Colonic mucosa (tissue), 4 donors: ENCODE results near the gene RGL1. TPM values are rescaled to one million over a fixed set of nuclear protein-coding genes. Genes with fewer than 3 reads are reported as not detected.

ENCODE experiments used
- DNase-seq: peaks from one replicate; pipeline ENCODE4 v3.0.0-alpha.2; 2020
- H3K27ac ChIP-seq: fragments of 200-600 bp; one replicate; pipeline ENCODE4 v1.8.0; 2021
- H3K27me3 ChIP-seq: fragments of 200-600 bp; one replicate; pipeline ENCODE4 v1.8.0; 2021
- H3K36me3 ChIP-seq: fragments of 200-600 bp; one replicate; pipeline ENCODE4 v1.8.0; 2021
- H3K4me1 ChIP-seq: fragments of 200-600 bp; one replicate; pipeline ENCODE4 v1.8.0; 2021; ENCODE audit warnings: mild to moderate bottlenecking
- H3K4me3 ChIP-seq: fragments of 200-600 bp; one replicate; pipeline ENCODE4 v1.8.0; 2021
- H3K9ac ChIP-seq, 2 donors: one replicate each; pipeline ENCODE4 v1.7.0; 2013; ENCODE audit warnings: control low read depth in 2 of 2, low read depth in 2 of 2, low read length in 2 of 2
- H3K9me3 ChIP-seq: fragments of 200-600 bp; one replicate; pipeline ENCODE4 v1.8.0; 2021
- intact Hi-C: fragments of 100-400 bp; cut with DNase I; formaldehyde crosslinking; loops from one replicate; pipeline ENCODE4 v1.14.1; 2022
- total RNA-seq, 2 donors: library from RNA; stranded (reverse); fragmentation: NEBNext Ultra II Directional in 1 of 2; extraction: Animal tissue kit (Norgen Biotek cat#: 25700) in 1 of 2; gene quantifications; one replicate each; pipeline ENCODE4 v1.2.1, GENCODE V29; 2021
- TF ChIP-seq, protein P1 (sequence below): fragments of 200-600 bp; IDR thresholded peaks from one replicate; pipeline ENCODE4 v1.8.0; 2022; ENCODE audit warnings: antibody characterized with exemption, mild to moderate bottlenecking
- donor health status: healthy.
- donor health status: DM: no; HTN: no; CAD: no.
- donor health status: DM: no; HTN: no; CAD: no.

Gene RGL1
- total RNA-seq, 2 donors from 2014 or later, result 4.0 to 9.5 TPM

DNA sequence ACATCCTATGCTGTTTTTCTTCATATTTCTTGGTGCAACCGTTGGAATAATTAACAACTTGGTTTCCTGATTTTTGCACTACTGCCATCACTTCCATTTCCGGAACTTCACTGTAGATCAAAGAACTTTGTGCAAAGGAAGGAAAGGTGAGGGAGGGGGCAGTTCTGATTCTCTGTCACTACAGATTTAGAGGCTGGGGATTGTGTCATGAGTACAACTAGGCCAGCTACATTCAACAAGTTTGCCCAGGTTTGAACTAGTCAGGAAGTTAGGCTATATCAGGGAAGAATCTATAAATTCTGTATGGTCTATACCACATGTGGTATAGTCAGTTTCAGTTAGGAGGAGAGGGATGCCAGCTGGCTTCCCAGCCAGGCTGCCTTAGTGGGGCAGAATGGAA is 84.2 kb downstream of the RGL1 start:
- Histone ChIP-seq H3K36me3 (no peaks in the 10 kb centered on the region), H3K27me3 (no peaks in the 10 kb centered on the region), H3K9me3 (no peaks in the 10 kb centered on the region), H3K4me1 (no peaks in the 10 kb centered on the region), H3K27ac (no peak overlapping the region), H3K9ac (no peak overlapping the region), H3K4me3 (no peak overlapping the region)
- no peak for DNase-seq
- intact Hi-C loops, result no loop called here
- TF ChIP-seq, protein P1, sequence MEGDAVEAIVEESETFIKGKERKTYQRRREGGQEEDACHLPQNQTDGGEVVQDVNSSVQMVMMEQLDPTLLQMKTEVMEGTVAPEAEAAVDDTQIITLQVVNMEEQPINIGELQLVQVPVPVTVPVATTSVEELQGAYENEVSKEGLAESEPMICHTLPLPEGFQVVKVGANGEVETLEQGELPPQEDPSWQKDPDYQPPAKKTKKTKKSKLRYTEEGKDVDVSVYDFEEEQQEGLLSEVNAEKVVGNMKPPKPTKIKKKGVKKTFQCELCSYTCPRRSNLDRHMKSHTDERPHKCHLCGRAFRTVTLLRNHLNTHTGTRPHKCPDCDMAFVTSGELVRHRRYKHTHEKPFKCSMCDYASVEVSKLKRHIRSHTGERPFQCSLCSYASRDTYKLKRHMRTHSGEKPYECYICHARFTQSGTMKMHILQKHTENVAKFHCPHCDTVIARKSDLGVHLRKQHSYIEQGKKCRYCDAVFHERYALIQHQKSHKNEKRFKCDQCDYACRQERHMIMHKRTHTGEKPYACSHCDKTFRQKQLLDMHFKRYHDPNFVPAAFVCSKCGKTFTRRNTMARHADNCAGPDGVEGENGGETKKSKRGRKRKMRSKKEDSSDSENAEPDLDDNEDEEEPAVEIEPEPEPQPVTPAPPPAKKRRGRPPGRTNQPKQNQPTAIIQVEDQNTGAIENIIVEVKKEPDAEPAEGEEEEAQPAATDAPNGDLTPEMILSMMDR, result no peak

DNA sequence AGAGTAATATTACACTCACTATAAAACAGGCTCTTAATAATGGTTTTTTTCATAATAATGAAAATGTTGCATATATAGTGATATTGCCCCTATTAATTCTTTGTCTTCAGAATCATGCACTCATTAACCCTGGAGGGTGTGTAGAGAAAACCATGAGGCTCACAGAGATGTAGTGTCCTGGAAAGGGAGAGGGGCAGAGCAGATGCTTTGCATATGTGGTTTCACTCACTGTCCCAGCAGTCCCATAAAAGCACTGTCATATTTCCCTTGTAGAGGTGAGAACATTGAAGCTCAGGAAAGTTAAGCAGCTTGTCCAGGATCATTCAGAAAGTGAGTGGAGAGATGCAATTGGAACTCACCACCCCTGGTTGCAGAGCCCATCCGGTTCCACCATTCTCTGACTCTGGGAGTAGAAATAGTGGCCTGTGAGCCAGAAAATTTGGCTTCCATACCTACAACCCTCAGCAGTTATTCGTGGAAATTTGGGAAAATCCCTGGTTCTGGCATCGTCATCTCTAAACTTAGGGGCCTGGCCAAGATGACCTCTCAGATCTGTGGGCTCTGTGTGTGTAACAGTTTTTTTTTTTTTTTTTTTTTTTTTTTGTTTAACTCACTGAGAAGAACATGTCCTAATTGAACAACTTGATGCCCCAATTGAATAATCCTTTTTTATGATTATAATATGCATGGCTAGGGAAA is 86.4 kb downstream of the RGL1 start:
- Histone ChIP-seq H3K4me1 (no peaks in the 10 kb centered on the region), H3K4me3 (no peak overlapping the region), H3K27ac (no peak overlapping the region), H3K27me3 (no peaks in the 10 kb centered on the region), H3K9ac (no peak overlapping the region), H3K9me3 (no peaks in the 10 kb centered on the region), H3K36me3 (no peaks in the 10 kb centered on the region)
- DNase-seq, result no peak
- intact Hi-C loops, result no loop called here
- TF ChIP-seq, protein P1, result no peak

DNA sequence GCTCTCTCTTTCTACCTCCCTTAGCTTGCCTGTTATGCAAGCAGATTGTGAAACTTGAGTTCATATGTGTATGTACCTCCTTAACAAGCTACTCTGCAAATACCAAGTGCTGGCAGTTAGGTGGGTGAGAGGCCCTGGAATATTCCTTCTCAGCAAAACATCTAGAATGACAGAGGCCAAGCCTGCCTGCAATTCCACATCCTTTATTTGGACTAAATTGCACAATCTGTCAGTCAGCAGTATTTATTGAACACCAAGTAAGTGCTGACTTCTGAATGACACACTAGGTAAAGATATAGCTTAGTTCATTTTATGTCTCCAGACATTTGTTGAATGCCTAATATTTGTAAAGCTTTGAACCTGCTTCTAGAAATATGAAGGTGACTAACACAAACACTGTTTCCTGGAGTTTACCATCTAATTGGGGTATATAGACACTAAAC is 87.5 kb downstream of the RGL1 start:
- H3K4me3 ChIP-seq, result no peak overlapping the region
- no peak overlapping the region for H3K27ac ChIP-seq
- H3K27me3 ChIP-seq, result no peaks in the 10 kb centered on the region
- TF ChIP-seq, protein P1, result no peak
- intact Hi-C loops, result no loop called here
- H3K4me1 ChIP-seq, result no peaks in the 10 kb centered on the region
- DNase-seq, result no peak
- no peak overlapping the region for H3K9ac ChIP-seq
- no peaks in the 10 kb centered on the region for H3K36me3 ChIP-seq
- no peaks in the 10 kb centered on the region for H3K9me3 ChIP-seq

DNA sequence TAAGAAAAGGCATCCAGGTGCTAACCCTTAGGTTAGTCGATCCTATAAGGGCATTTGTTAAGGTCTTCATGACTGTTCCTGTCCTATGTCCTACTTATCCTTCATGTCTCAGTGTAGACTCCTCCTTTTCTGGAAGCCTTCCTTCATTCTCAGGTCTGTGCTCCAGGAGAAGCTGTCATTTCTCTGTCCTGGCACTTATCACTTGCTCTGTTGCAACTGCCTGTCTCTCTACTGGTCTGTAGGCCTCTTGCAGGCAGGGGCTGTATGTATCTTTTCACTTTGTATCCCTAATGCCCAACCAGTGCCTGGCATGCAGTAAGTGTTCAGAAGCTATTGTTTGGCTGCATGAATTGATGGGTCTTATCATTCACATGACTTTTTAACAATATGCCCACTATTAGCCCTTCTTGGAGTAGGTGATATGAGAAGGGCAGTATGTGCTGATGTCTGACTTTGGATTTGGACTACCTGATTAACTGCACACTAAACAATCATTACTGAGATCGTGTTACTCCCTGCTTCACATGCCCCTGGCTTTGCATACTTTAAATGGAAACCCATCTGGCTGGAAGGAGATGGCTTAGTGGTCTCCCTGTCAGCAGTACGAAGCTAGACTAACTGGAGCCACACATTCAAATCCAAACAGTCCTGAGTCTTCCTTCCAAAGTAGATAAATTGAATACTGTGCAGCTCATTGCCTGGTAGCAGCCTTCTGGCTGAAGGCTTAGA is 88.8 kb downstream of the RGL1 start:
- Histone ChIP-seq H3K36me3 (no peaks in the 10 kb centered on the region), H3K27me3 (no peaks in the 10 kb centered on the region), H3K9ac (no peak overlapping the region), H3K27ac (no peak overlapping the region), H3K4me1 (no peaks in the 10 kb centered on the region), H3K9me3 (no peaks in the 10 kb centered on the region), H3K4me3 (no peak overlapping the region)
- TF ChIP-seq, protein P1, result no peak
- intact Hi-C loops, result no loop called here
- DNase-seq, result no peak

DNA sequence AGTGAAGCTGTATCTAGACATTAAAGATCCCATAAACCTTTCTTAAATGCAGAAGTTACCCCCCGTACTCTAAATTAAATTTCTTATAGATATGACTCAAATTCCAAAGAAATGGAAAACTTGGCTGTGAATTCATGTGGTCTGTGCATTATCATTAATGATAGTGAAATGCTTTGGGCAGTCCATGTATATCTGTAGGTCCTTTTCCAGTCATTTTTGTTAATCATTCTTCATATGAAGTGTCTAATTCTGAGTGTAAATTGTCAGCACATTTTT is 89.3 kb downstream of the RGL1 start:
- TF ChIP-seq, protein P1, result no peak
- no peak overlapping the region for H3K27ac ChIP-seq
- no peak overlapping the region for H3K4me3 ChIP-seq
- no peaks in the 10 kb centered on the region for H3K4me1 ChIP-seq
- H3K9me3 ChIP-seq, result no peaks in the 10 kb centered on the region
- intact Hi-C loops, result no loop called here
- H3K9ac ChIP-seq, result no peak overlapping the region
- H3K36me3 ChIP-seq, result no peaks in the 10 kb centered on the region
- no peaks in the 10 kb centered on the region for H3K27me3 ChIP-seq
- DNase-seq, result no peak
